HFF-Myc (cell line): ENCODE data around the gene GALE.
A peak's percentile ranks its signal among the peaks of the same experiment; 100 is the strongest.
"Not testable (repeated sequence)": the region's sequence is repeated elsewhere in the genome, so short reads cannot be mapped to it uniquely, and the experiment has no call there.

ENCODE experiments used
- DNase-seq: peaks from one replicate; pipeline ENCODE4 v3.0.0-alpha.2; 2011; ENCODE audit warnings: low read depth; ENCODE audit errors: extremely low read depth
- H3K4me3 ChIP-seq: replicated peaks from 2 replicates; pipeline ENCODE4 v1.5.1; 2011; ENCODE audit warnings: low read depth, mild to moderate bottlenecking, control low read depth, low read length
- TF ChIP-seq, protein P1 (sequence below): IDR thresholded peaks from 2 replicates; pipeline ENCODE4 v1.5.1; 2012; ENCODE audit warnings: mild to moderate bottlenecking, low read depth, low read length, control low read depth; ENCODE audit errors: missing control alignments

GALE gene

DNA sequence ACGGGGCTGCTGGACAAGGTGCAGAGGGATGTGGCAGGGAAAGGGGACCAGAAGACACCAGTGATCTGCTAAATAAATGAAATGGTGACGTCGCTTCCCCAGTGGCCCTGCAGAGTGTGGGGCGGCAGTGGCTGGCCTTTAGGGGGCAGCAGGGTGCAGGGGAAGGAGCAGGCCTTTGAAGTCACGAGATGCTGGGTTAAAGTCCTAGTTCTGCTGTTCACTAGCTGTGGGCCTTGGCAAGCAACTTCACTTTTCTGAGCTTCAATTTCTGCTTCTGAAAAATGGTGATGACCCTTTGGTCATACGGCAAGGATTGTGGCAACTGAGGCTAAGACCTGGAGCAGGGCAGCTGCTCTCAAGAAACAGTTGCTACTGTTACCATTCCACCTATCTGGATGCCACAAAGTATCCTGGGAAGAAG is 9.2 kb upstream of the GALE start:
- H3K4me3 ChIP-seq = no peak overlapping the region
- no peak for DNase-seq
- TF ChIP-seq, protein P1, sequence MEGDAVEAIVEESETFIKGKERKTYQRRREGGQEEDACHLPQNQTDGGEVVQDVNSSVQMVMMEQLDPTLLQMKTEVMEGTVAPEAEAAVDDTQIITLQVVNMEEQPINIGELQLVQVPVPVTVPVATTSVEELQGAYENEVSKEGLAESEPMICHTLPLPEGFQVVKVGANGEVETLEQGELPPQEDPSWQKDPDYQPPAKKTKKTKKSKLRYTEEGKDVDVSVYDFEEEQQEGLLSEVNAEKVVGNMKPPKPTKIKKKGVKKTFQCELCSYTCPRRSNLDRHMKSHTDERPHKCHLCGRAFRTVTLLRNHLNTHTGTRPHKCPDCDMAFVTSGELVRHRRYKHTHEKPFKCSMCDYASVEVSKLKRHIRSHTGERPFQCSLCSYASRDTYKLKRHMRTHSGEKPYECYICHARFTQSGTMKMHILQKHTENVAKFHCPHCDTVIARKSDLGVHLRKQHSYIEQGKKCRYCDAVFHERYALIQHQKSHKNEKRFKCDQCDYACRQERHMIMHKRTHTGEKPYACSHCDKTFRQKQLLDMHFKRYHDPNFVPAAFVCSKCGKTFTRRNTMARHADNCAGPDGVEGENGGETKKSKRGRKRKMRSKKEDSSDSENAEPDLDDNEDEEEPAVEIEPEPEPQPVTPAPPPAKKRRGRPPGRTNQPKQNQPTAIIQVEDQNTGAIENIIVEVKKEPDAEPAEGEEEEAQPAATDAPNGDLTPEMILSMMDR = peak; percentile 90

DNA sequence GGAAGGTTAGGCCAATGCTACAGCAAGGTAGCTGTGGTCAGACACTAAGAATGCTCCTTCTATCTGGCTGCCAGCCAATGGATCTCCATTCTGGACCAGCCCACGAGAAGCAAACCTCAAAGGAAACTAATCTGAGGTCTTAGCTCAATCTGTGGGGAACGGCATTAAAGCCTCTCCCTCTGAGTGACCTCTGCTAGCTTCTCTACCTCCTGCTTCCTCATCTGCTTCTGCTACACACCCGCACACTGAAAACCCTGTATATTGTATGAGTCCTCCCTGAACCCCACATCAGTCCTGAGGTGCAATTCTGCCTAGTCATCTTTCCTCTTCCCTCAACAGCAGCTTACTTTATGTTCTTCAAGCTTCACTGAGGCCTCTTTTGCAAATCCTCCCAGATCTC is 6.9 kb upstream of the GALE start:
- TF ChIP-seq, protein P1 = no peak
- no peak for DNase-seq
- no peak overlapping the region for H3K4me3 ChIP-seq

DNA sequence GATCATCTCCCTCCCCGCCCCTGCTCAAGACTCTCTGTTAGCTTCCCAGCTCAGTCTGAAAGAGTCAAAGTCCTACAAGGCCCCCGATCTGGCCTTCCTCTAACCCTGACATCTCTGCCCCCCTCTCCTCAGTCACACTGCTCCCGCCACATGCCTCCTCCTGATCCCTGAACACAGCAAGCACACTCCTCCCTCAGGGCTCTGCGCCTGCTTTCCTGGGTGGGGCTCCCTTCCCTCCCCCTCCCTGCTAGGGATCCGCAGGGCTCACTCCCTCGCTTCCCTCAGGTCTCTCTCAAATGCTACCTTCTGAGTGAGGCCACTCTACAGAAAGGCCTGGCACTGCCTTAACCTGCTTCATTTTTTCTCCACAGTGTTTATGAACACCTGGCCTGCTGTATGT is 5.7 kb upstream of the GALE start:
- no peak overlapping the region for H3K4me3 ChIP-seq
- no peak for DNase-seq
- TF ChIP-seq, protein P1 = no peak

DNA sequence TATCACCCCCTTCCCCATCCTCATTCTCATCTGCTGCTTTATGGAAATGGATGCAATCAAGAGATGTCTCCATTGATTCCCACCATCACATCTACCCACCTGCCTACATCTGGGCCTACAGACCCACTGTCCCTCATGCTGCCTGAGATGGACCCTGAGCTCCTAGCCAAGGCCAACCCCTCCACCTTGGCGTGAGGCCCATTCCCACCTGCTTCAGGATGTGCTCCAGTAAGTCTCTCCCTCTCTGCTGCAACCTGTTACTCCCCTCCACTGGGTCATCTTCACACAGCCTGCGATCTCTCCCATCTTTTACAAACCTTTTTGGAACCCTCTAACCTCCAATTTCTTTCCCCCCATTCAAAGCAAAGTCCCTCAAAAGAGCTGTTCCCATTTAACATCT is 4.5 kb upstream of the GALE start:
- no peak overlapping the region for H3K4me3 ChIP-seq
- TF ChIP-seq, protein P1 = no peak
- DNase-seq = no peak

DNA sequence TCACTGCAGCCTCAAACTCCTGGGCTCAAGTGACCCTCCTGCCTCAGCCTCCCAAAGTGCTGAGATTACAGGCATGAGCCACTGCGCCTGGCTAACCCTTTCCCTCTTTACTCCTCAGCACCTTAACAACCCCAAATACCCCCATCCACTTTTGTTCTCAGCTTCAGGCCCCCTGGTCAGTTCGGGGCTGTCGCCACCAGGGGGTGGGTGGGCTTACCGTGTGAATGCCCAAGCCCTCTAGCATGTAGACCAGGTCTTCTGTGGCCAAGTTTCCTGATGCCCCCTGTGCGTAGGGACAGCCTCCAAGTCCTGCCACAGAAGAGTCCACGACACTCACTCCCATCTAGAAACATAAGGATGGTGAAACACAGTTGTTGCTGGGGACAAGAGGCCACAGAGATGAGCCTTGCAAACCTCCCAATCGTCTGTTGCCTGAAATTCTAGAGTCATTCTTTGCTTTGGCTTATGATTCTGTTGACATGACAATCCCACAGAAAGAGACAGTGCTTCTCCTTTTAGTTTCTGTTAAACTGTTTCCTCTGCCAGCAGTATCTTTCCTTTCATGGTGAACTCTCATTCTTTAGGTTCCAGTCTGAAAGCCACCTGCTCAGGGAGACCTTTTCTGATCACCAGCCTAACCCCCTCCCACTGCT is 3.8 kb upstream of the GALE start:
- DNase-seq = no peak
- TF ChIP-seq, protein P1 = peak; percentile 10
- H3K4me3 ChIP-seq = no peak overlapping the region

DNA sequence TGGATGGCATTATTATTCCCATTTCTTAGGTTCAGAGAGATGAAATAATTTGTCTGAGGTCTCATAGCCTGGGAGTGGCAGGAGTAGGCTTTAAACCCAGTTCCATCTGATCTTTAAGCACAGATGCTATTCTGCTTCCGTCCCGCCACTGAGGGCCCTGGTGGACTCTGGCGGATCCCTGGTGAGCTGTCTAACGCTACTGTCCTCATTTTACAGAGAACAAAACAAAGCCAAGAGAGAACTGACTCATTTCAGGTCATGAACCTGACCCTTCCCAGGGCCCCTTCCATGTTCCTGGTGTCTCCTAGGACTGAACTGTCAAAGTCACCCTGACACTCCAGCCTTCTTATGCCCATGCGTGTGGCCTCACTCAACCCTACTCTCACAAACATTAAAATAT is 3.1 kb upstream of the GALE start:
- no peak overlapping the region for H3K4me3 ChIP-seq
- TF ChIP-seq, protein P1 = no peak
- DNase-seq = no peak

DNA sequence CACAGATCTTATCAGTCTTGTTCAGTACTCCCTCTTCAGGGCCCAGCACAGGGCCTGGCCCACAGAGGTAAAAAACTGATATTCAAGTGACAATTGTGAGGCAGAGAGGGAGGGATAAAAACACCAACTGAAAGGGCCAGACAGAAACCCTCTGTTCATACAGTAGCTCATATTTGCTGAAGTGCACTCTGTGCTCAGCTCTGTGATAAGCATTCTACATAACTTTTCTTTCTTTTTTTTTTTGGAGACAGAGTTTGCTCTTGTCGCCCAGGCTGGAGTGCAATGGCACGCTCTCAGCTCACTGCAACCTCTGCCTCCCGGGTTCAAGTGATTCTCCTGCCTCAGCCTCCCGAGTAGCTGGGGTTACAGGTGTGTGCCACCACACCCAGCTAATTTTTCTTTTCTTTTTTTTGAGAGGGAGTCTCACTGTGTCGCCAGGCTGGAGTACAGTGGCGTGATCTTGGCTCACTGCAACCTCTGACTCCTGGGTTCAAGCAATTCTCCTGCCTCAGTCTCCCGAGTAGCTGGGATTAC is 2.3 kb upstream of the GALE start:
- not testable (repeated sequence) for DNase-seq, H3K4me3 ChIP-seq
